Right lobe of liver (tissue), 4 donors: ENCODE data around the gene GPATCH4.

Source experiments
- CTCF ChIP-seq, 4 donors: fragments of 200-600 bp in 3 of 4; fragments of 450-650 bp in 1 of 4; IDR thresholded peaks; one replicate each; pipeline versions ENCODE4 v1.5.1 to v1.8.0; 2016 to 2022; ENCODE audit warnings: antibody characterized with exemption in 4 of 4, mild to moderate bottlenecking in 2 of 4
- POLR2A ChIP-seq: fragments of 450-650 bp; IDR thresholded peaks from one replicate; pipeline ENCODE4 v1.6.1; 2017; ENCODE audit warnings: antibody characterized with exemption, mild to moderate bottlenecking
- donor health status: DM: no; HTN: no; CAD: no.
- donor health status: DM: no; HTN: no; CAD: no.
- donor health status: DM: no; HTN: yes; CAD: no.

- TF ChIP-seq CTCF (IDR thresholded peaks at IDR 0.05), result no peak
- TF ChIP-seq POLR2A, result no peak
Measured at GRCh38 chr1:156596426-156596825, 4.9 kb downstream of the GPATCH4 start.
